Body of pancreas (tissue), 4 donors: ENCODE data around the gene ZBTB1. TPM values are rescaled to one million over a fixed set of nuclear protein-coding genes. Genes with fewer than 3 reads are reported as not detected.
A peak's percentile ranks its signal among the peaks of the same experiment; 100 is the strongest.
"Not testable (repeated sequence)": the region's sequence is repeated elsewhere in the genome, so short reads cannot be mapped to it uniquely, and the experiment has no call there.

Source experiments
- ATAC-seq: fragments of 150-250 bp; one replicate; pipeline ENCODE4 v1.9.1; 2016
- DNase-seq, 4 donors: peaks; one replicate each; pipeline ENCODE4 v3.0.0-alpha.2; 2019
- H3K27ac ChIP-seq, 4 donors: fragments of 200-600 bp; sonication (generic); 1 replicate in 3 of 4; 2 replicates in 1 of 4; pipeline versions ENCODE4 v1.5.1 to v1.6.1; 2016 to 2019; ENCODE audit warnings: mild to moderate bottlenecking in 1 of 4, mixed read lengths in 1 of 4, moderate library complexity in 1 of 4
- H3K27me3 ChIP-seq, 2 donors: fragments of 200-600 bp; sonication (generic); one replicate each; pipeline ENCODE4 v1.6.0; 2016; ENCODE audit warnings: mild to moderate bottlenecking in 1 of 2
- H3K36me3 ChIP-seq, 2 donors: fragments of 200-600 bp; sonication (generic); replicated peaks in 1 of 2; 2 replicates each; pipeline ENCODE4 v1.5.1; 2016; ENCODE audit warnings: low read depth in 2 of 2; ENCODE audit not compliant: insufficient read depth in 1 of 2
- H3K4me1 ChIP-seq: fragments of 200-600 bp; sonication (generic); one replicate; pipeline ENCODE4 v1.6.0; 2016
- H3K4me3 ChIP-seq, 2 donors: fragments of 200-600 bp; sonication (generic); 1 replicate in 1 of 2; 2 replicates in 1 of 2; pipeline ENCODE4 v1.5.1; 2016 to 2019
- H3K9me3 ChIP-seq, 3 donors: fragments of 200-600 bp; sonication (generic); 1 replicate in 2 of 3; 2 replicates in 1 of 3; pipeline ENCODE4 v1.5.1; 2016
- CTCF ChIP-seq, 7 experiments: fragments of 450-650 bp in 4 of 7; fragments of 200-600 bp in 3 of 7; sonication (generic) in 3 of 7; IDR thresholded peaks; one replicate each; pipeline ENCODE4 v1.5.1; 2016 to 2019; ENCODE audit warnings: antibody characterized with exemption in 7 of 7
- POLR2A ChIP-seq, 3 donors: fragments of 450-650 bp; IDR thresholded peaks; one replicate each; pipeline ENCODE4 v1.6.1; 2016; ENCODE audit warnings: antibody characterized with exemption in 3 of 3, mild to moderate bottlenecking in 2 of 3
- WGBS, 2 donors: methylation state at CpG; one replicate each; pipeline ENCODE4 v1.1.5; 2017; 5-methylcytosine and 5-hydroxymethylcytosine counted together
- intact Hi-C: fragments of 100-400 bp; cut with DNase I; formaldehyde crosslinking; loops from one replicate; pipeline ENCODE4 v1.15.1; 2023
- total RNA-seq, 2 donors: library from RNA; depleted of rRNA; stranded (reverse); fragments of >200 nt; gene quantifications; one replicate each; pipeline ENCODE4 v1.1.0, GENCODE V29; 2016

ZBTB1 gene
- total RNA-seq, 2 donors from 2014 or later: 28.5 to 43.8 TPM

GRCh38 chr14:64562436-64562835 lies 57.9 kb downstream of the ZBTB1 start:
- Histone ChIP-seq H3K4me3 (no peak overlapping the region), H3K4me1 (no peaks in the 10 kb centered on the region), H3K9me3 (no peaks in the 10 kb centered on the region), H3K27me3 (no peaks in the 10 kb centered on the region), H3K36me3 (no peaks in the 10 kb centered on the region), H3K27ac (no peak overlapping the region)
- intact Hi-C loops: no loop called here
- no peak for ATAC-seq
- TF ChIP-seq POLR2A (IDR thresholded peaks at IDR 0.05) (no peak), CTCF (IDR thresholded peaks at IDR 0.05) (no peak)
- no peak for DNase-seq

GRCh38 chr14:64563696-64564095 lies 59.1 kb downstream of the ZBTB1 start:
- DNase-seq (no peak), ATAC-seq (no peak)
- 69 to 79% methylated on average over 6 of the region's 6 CpGs for WGBS, 2 donors
- Histone ChIP-seq H3K27ac (no peak overlapping the region), H3K4me3 (no peak overlapping the region), H3K4me1 (no peaks in the 10 kb centered on the region), H3K36me3 (no peaks in the 10 kb centered on the region), H3K27me3 (no peaks in the 10 kb centered on the region), H3K9me3 (no peaks in the 10 kb centered on the region)
- intact Hi-C loops: no loop called here
- TF ChIP-seq CTCF (IDR thresholded peaks at IDR 0.05): no peak
- no peak for TF ChIP-seq POLR2A (IDR thresholded peaks at IDR 0.05)

DNA sequence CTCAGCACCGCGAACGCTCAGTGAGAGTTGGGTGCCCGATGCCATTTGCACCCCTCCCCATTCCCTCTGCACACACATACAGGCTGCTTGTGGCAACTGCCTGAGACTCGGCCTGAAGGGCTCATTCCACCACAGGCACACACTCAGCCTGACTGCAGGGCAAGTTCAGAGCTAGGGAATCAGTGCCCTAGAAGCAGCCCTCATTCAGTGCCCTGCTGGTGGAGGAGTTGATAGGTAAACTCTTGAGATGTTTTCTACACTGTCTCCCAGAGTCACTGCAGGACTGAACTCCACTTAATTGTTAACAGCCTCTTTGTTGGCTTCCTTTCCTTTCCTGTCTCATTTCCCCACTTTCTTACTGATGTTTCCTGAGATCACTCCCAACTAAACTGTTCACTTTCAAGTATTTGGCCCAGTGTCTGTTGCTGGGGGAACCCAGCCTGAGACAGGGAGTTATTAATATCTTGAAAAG lies 62.1 kb downstream of the ZBTB1 start:
- Histone ChIP-seq H3K27me3 (no peaks in the 10 kb centered on the region), H3K4me1 (no peaks in the 10 kb centered on the region), H3K9me3 (no peaks in the 10 kb centered on the region), H3K27ac (no peak overlapping the region), H3K36me3 (no peaks in the 10 kb centered on the region), H3K4me3 (no peak overlapping the region)
- TF ChIP-seq POLR2A (IDR thresholded peaks at IDR 0.05) (no peak), CTCF (IDR thresholded peaks at IDR 0.05) (no peak)
- WGBS, 2 donors: 61 to 93% methylated on average over 5 of the region's 5 CpGs
- ATAC-seq (no peak), DNase-seq (no peak)
- intact Hi-C loops: no loop called here

DNA sequence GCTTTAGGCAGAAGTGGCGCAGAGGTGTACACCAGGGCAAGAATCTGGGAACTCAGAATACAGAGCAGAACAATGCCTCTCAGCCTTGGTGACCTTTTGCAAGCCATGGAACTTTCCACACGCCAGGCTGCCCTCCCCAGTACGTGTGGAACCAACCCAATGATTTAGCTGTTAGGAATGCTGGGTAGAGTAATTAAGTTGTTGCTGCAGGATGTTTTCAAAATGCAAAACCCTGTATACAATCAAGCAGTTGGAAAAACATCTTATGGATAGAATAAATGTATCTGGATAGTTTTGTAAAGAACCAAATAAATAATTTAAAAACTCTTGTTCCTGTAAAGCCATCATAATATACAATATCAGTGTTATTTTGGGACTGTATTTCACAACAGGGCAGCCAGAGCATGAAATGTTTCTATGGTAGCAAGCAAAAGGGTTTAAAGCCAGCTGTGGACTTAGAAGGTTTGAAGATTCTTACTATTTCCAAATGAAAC lies 64.6 kb downstream of the ZBTB1 start:
- ATAC-seq (peak; percentile 40), DNase-seq (peak in 3 of 4 donors; percentile 13 to 18 (median 14))
- H3K27me3 ChIP-seq: no peaks in the 10 kb centered on the region
- no peak overlapping the region for H3K4me3 ChIP-seq
- H3K27ac ChIP-seq: no peak overlapping the region
- whole genome bisulfite sequencing, 2 donors: 65 to 82% methylated on average over 3 of the region's 3 CpGs
- TF ChIP-seq CTCF (IDR thresholded peaks at IDR 0.05) (no peak), POLR2A (IDR thresholded peaks at IDR 0.05) (no peak)
- H3K9me3 ChIP-seq: no peaks in the 10 kb centered on the region
- H3K4me1 ChIP-seq: no peaks in the 10 kb centered on the region
- intact Hi-C loops: no loop called here
- H3K36me3 ChIP-seq: no peaks in the 10 kb centered on the region

- H3K9me3 ChIP-seq, H3K4me1 ChIP-seq, intact Hi-C loops, H3K27ac ChIP-seq, H3K27me3 ChIP-seq, H3K4me3 ChIP-seq, DNase-seq, ATAC-seq, H3K36me3 ChIP-seq: not testable (repeated sequence)
- 85 to 87% methylated on average over 7 of the region's 7 CpGs for whole genome bisulfite sequencing, 2 donors
Measured at GRCh38 chr14:64569646-64570045, 65.1 kb downstream of the ZBTB1 start.
